Colonic mucosa (tissue), 4 donors: ENCODE measurements around the gene PGLYRP1. TPM values are rescaled to one million over a fixed set of nuclear protein-coding genes. Genes with fewer than 3 reads are reported as not detected.

Experiments used
- DNase-seq: peaks from one replicate; pipeline ENCODE4 v3.0.0-alpha.2; 2020
- H3K27ac ChIP-seq: fragments of 200-600 bp; one replicate; pipeline ENCODE4 v1.8.0; 2021
- H3K27me3 ChIP-seq: fragments of 200-600 bp; one replicate; pipeline ENCODE4 v1.8.0; 2021
- H3K36me3 ChIP-seq: fragments of 200-600 bp; one replicate; pipeline ENCODE4 v1.8.0; 2021
- H3K4me1 ChIP-seq: fragments of 200-600 bp; one replicate; pipeline ENCODE4 v1.8.0; 2021; ENCODE audit warnings: mild to moderate bottlenecking
- H3K4me3 ChIP-seq: fragments of 200-600 bp; one replicate; pipeline ENCODE4 v1.8.0; 2021
- H3K9ac ChIP-seq, 2 donors: one replicate each; pipeline ENCODE4 v1.7.0; 2013; ENCODE audit warnings: control low read depth in 2 of 2, low read depth in 2 of 2, low read length in 2 of 2
- H3K9me3 ChIP-seq: fragments of 200-600 bp; one replicate; pipeline ENCODE4 v1.8.0; 2021
- CTCF ChIP-seq: fragments of 200-600 bp; IDR thresholded peaks from one replicate; pipeline ENCODE4 v1.8.0; 2022; ENCODE audit warnings: antibody characterized with exemption, mild to moderate bottlenecking
- intact Hi-C: fragments of 100-400 bp; cut with DNase I; formaldehyde crosslinking; loops from one replicate; pipeline ENCODE4 v1.14.1; 2022
- total RNA-seq, 2 donors: library from RNA; stranded (reverse); fragmentation: NEBNext Ultra II Directional in 1 of 2; extraction: Animal tissue kit (Norgen Biotek cat#: 25700) in 1 of 2; gene quantifications; one replicate each; pipeline ENCODE4 v1.2.1, GENCODE V29; 2021
- donor health status: healthy.
- donor health status: DM: no; HTN: no; CAD: no.
- donor health status: DM: no; HTN: no; CAD: no.

Gene PGLYRP1
- total RNA-seq, 2 donors from 2014 or later, result not detected

- Histone ChIP-seq H3K9me3 (no peaks in the 10 kb centered on the region), H3K27me3 (peaks cover 10% of the 10 kb centered on the region), H3K9ac (peak overlapping the region; percentile 38 to 50), H3K36me3 (no peaks in the 10 kb centered on the region), H3K27ac (no peak overlapping the region), H3K4me3 (peak overlapping the region; percentile 57), H3K4me1 (peaks cover 3% of the 10 kb centered on the region)
- DNase-seq, result no peak
- no peak for TF ChIP-seq CTCF
- intact Hi-C loops, result no loop called here
Measured at GRCh38 chr19:46014534-46014933, 8.3 kb downstream of the PGLYRP1 start.

DNA sequence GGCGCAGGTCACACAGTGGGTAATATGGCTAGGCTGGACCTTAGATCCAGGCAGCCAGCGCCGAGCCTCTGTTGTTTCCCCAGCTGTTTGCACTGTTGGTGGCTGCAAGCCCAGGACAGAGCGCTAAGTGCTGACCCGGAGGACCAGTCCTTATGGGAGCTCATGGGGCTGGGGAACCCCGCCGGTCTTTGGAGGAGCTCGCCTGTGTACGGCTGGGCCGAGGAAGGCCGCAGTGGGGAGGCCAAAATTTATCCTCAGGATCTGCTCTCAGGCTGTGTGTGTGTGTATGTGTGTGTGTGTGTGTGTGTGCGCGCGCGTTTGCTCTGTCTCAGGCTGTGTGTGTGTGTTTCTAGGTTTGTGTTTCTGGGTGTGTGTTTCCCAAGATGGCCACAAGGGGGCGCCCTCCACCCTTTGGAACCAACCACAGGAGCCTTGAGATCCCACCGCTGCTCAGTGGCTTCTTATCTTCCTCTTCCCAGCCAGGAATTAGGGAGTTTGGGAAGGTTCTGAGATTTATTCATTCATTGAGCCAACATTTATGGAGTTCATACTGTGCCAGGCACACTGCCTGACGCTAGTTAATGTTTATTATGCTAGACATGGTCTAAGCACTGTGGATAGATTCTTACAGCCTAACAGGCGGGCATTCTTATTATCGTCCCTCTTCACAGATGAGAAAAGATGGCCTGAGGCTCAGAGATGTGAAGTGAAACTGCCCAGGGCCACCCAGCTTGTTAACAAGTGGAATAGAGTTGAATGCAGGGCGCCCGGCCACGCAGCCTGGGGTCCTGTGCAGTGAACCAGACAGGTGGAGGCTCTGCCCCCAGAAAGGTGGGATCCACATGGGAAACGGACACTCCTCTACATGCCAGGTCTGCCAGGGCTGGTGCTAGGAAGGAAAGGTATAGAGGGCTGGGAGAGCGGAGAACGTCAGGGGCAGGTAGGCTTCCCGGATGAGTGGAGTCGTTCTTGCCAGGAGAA is 13.0 kb downstream of the PGLYRP1 start:
- intact Hi-C loops, result no loop called here
- peak; percentile 74 for DNase-seq
- no peaks in the 10 kb centered on the region for H3K9me3 ChIP-seq
- no peak overlapping the region for H3K4me3 ChIP-seq
- H3K27ac ChIP-seq, result no peak overlapping the region
- peaks cover 2% of the 10 kb centered on the region for H3K4me1 ChIP-seq
- H3K27me3 ChIP-seq, result peaks cover 6% of the 10 kb centered on the region
- H3K9ac ChIP-seq, result no peak overlapping the region
- TF ChIP-seq CTCF, result peak; percentile 87
- no peaks in the 10 kb centered on the region for H3K36me3 ChIP-seq

DNA sequence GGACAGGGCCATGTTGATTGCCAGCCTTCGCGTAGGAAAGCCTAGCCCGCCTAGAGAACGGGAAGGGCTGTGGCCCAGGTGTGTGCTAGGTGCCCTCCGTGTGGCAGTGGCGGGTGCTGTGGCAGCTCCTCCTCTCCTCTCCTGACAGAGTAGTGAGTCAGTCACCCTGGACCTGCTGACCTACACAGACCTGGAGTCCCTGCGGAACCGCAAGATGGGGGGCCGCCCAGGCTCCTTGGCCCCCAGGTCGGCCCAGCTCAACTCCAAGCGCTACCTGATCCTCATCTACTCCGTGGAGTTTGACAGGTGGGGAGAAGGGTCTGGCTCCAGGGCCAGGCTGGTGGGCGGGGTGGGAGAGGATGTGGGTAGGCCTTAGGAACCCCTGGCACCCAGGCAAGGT is 16.4 kb downstream of the PGLYRP1 start:
- no peak for TF ChIP-seq CTCF
- DNase-seq, result no peak
- Histone ChIP-seq H3K9me3 (no peaks in the 10 kb centered on the region), H3K36me3 (no peaks in the 10 kb centered on the region), H3K4me3 (no peak overlapping the region), H3K4me1 (no peaks in the 10 kb centered on the region), H3K27me3 (no peaks in the 10 kb centered on the region), H3K9ac (no peak overlapping the region), H3K27ac (no peak overlapping the region)
- intact Hi-C loops, result no loop called here

GRCh38 chr19:46002678-46003275 is 20.1 kb downstream of the PGLYRP1 start:
- intact Hi-C loops, result no loop called here
- Histone ChIP-seq H3K27me3 (no peaks in the 10 kb centered on the region), H3K4me3 (no peak overlapping the region), H3K9me3 (no peaks in the 10 kb centered on the region), H3K9ac (no peak overlapping the region), H3K4me1 (no peaks in the 10 kb centered on the region), H3K27ac (no peak overlapping the region), H3K36me3 (no peaks in the 10 kb centered on the region)
- TF ChIP-seq CTCF, result no peak
- DNase-seq, result no peak

DNA sequence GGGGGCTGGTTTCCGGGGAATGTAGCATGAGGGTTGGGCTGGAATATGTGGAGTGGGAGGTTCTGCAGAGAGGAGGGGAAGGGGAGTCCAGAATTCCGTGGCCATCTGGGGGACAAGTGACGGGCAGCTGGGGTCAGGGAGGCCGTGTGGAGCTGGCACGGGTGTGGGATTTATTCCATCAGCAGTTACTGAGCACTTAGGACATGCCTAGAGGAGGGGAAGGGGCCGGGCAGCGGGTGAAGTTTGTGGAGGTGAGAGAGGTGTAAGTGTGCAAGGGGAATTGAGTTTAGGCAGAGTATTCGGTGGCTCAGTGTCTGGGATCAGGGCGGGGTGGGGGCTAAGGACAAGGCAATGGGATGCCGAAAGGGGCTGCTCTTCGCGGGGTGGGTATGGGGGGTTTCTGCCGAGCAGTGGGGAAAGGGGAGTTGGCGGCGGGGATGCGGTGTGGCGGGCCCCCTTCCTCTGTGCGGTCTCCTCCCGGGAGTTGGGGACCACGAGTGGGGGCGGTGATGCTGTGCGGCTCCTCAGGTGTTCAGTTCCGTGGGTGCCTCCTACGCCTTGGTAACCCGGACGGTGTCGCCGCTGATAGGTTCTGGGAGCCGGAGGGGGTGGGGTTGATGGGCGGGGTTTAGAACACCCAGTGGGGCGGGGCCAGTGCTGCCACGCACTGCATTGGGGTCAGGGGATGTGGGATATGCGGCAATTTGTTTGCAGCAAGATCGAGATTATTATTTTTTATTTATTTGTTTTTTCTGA is 22.2 kb downstream of the PGLYRP1 start:
- Histone ChIP-seq H3K4me3 (no peak overlapping the region), H3K9ac (no peak overlapping the region), H3K27me3 (no peaks in the 10 kb centered on the region), H3K27ac (no peak overlapping the region), H3K4me1 (no peaks in the 10 kb centered on the region), H3K9me3 (no peaks in the 10 kb centered on the region), H3K36me3 (no peaks in the 10 kb centered on the region)
- peak; percentile 77 for DNase-seq
- intact Hi-C loops, result no loop called here
- no peak for TF ChIP-seq CTCF
